Fibroblast of the aortic adventitia (primary cell): ENCODE results near the gene PIP5K1B. TPM values are rescaled to one million over a fixed set of nuclear protein-coding genes. Genes with fewer than 3 reads are reported as not detected.
A peak's percentile ranks its signal among the peaks of the same experiment; 100 is the strongest.

Experiments used
- DNase-seq: peaks from one replicate; pipeline ENCODE4 v3.0.0-alpha.2; 2010; ENCODE audit warnings: low read depth
- H3K4me3 ChIP-seq: 2 replicates; pipeline ENCODE4 v1.5.1; 2011; ENCODE audit warnings: low read depth, mild to moderate bottlenecking, control low read depth, low read length, moderate library complexity
- CTCF ChIP-seq: IDR thresholded peaks from 2 replicates; pipeline ENCODE4 v1.5.1; 2011; ENCODE audit warnings: mild to moderate bottlenecking, low read length, control low read depth, inconsistent platforms; ENCODE audit not compliant: insufficient read depth
- total RNA-seq: library from RNA; depleted of rRNA; stranded (reverse); fragments of >200 nt; gene quantifications from 2 replicates; pipeline ENCODE4 v1.2.3, GENCODE V29; 2012; ENCODE audit warnings: low replicate concordance

Gene PIP5K1B
- total RNA-seq, 1 donor: not detected

- no peak for DNase-seq
- no peak overlapping the region for H3K4me3 ChIP-seq
- no peak for TF ChIP-seq CTCF
Observed at GRCh38 chr9:68841276-68842052, 136.4 kb downstream of the PIP5K1B start.

DNA sequence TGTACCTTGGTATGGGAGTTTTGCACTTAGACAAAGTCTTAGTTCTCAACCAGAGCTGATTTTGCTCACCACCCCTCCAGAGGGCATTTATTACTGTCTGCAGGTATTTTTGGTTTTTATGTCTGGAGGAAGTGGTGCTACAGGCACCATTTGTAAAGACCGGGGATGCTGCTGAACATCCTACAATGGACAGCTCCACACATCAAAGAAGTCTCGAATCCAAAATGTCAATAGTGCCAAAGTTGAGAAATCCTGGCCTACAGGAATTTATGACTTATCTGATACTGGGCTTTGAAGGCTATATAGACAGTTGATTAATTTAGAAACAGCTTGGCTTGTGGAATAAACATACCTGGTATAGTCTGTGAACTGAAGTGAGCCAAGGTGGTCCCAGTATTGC, 137.5 kb downstream of the PIP5K1B start:
- H3K4me3 ChIP-seq: no peak overlapping the region
- no peak for TF ChIP-seq CTCF
- DNase-seq: no peak

DNA sequence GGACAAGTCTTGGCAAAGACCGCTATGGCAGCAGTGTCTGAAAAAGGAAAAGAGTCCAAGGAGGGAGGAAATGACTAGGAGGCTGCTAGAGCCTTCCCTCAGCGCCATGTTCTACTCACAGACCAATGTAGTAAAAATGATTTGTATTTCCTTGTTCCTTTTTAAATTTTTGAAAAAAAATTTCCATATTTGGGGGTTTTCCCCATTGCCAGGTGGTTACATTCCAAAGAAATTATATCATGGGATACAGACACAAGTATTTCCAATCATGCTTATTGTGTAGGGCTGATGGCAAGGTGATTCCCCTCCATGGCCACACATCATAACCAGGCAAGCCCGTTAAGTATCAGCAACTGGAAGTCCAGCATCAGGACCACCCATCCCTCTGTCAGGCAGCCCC, 138.2 kb downstream of the PIP5K1B start:
- no peak overlapping the region for H3K4me3 ChIP-seq
- DNase-seq: no peak
- no peak for TF ChIP-seq CTCF

DNA sequence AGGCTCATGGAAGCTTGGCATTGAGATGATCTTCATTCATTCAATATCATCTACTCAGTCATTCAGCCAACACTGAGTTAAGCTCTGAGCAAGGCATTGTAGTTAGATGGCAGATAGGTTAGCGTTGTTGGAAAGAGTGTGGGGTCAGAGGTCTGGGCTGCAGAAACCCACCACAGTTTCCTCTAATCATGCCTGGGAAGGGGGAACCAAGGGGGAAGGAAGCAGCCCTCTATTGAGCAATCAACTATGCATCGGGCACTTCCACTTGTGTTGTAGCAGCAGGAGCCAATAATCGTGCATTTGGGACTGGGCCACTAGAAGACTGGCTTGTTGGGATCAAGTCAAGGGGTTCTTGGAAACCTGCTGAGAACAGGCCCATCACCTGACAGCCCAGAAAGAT, 139.1 kb downstream of the PIP5K1B start:
- no peak for TF ChIP-seq CTCF
- H3K4me3 ChIP-seq: no peak overlapping the region
- no peak for DNase-seq

GRCh38 chr9:68844631-68845612, 139.9 kb downstream of the PIP5K1B start:
- TF ChIP-seq CTCF: peak; percentile 70
- DNase-seq: peak; percentile 39
- H3K4me3 ChIP-seq: no peak overlapping the region

DNA sequence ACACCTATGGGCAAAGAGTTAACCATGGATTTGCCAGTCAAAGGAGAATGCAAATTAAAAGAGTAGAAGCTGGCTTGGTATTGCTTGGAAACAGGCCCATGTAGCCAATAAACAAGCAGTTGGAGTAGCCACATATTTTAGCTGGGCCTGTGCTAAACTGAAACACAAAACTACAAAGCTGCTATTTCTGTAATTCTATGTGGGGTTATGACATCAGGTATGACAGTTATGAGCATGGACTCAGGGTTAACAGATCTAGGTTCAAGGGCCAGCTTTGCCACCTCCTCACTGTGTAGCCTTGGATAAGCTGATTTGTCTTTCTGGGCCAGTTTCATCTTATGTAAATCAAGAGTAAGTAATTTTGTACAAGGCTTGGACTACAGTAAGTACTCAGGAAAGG, 142.7 kb downstream of the PIP5K1B start:
- H3K4me3 ChIP-seq: no peak overlapping the region
- no peak for DNase-seq
- TF ChIP-seq CTCF: no peak
